Loucy (cell line): ENCODE results near the gene ADGRB3.

Experiments used
- EZH2phosphoT487 ChIP-seq: fragments of 200-600 bp; IDR thresholded peaks from 2 replicates; pipeline ENCODE4 v1.6.1; 2018; ENCODE audit warnings: antibody characterized with exemption, mild to moderate bottlenecking, moderate library complexity, borderline replicate concordance
- TF ChIP-seq, protein P1 (sequence below): fragments of 200-600 bp; sonication (generic); conservative IDR thresholded peaks from 2 replicates; pipeline ENCODE4 v1.5.1; 2014; ENCODE audit warnings: mild to moderate bottlenecking, antibody characterized with exemption, low read length

DNA sequence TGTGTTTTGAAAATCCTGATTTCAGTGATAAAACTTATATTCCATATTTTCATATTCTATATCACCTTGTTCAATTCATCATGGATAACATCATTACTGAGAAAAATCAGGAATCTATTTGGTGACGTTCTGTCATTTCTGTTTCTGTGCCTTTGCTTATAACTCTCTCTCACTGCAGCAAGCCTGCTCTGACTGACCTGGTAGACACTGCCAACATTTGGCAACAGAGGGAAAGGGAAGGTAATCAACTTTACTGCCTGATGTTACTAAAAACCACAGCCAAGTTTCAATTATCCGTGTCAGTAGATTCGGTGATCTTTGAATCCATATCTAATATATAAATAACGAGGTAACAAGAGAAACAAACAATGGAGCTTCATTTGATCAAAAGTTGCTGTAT, 659.8 kb downstream of the ADGRB3 start:
- TF ChIP-seq, protein P1, sequence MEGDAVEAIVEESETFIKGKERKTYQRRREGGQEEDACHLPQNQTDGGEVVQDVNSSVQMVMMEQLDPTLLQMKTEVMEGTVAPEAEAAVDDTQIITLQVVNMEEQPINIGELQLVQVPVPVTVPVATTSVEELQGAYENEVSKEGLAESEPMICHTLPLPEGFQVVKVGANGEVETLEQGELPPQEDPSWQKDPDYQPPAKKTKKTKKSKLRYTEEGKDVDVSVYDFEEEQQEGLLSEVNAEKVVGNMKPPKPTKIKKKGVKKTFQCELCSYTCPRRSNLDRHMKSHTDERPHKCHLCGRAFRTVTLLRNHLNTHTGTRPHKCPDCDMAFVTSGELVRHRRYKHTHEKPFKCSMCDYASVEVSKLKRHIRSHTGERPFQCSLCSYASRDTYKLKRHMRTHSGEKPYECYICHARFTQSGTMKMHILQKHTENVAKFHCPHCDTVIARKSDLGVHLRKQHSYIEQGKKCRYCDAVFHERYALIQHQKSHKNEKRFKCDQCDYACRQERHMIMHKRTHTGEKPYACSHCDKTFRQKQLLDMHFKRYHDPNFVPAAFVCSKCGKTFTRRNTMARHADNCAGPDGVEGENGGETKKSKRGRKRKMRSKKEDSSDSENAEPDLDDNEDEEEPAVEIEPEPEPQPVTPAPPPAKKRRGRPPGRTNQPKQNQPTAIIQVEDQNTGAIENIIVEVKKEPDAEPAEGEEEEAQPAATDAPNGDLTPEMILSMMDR: no peak
- TF ChIP-seq EZH2phosphoT487: no peak
